ENCODE results near the gene TNS1. TPM values are rescaled to one million over a fixed set of nuclear protein-coding genes. Genes with fewer than 3 reads are reported as not detected.

Gene TNS1
- total and polyA plus RNA-seq, 10 of the 15 experiments (the other 5 are each of a cell fraction or from before 2014, with no cell fraction given): 0.05 to 0.44 TPM; not detected in 8

- TF ChIP-seq BRCA1 (IDR thresholded peaks at IDR 0.05; ENCODE audit: low read depth, low read length) (no peak), MTA3 (IDR thresholded peaks at IDR 0.05; ENCODE audit: borderline replicate concordance, low read length) (no peak), FOXK2 (IDR thresholded peaks at IDR 0.05) (no peak), E2F4 (IDR thresholded peaks at IDR 0.05; ENCODE audit: low read depth, low read length) (no peak)
Measured at GRCh38 chr2:217797661-217798069, 205.1 kb downstream of the TNS1 start (continued).

DNA sequence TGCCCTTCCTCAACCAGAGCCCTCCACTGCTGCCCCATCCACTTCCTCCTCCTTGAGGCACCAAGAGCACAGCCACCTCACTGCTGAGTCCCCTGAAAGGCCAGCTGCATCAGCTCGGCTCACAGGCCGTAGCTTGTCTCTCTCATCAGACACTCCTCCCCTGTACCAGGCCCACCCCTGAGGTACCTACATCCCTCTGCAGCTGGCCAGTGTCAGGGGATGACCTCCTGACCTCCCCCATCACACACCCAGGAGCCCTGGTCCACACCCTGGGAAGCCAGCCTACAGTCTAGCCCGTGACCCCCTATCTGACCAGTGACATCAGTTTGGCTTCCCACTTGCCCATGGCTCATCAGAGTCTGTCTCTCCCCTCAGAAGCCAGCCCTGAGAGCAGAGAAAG lies 205.6 kb downstream of the TNS1 start:
- CTCF ChIA-PET: interaction anchor here (3.6 kb wide), 1 partner anchor 11 kb away, joined by 15 read pairs; no protein-coding TSS in a partner anchor
- no peak for TF ChIP-seq JUND (IDR thresholded peaks at IDR 0.05; ENCODE audit: low read depth, low read length)
- no peak for TF ChIP-seq POU2F2 (IDR thresholded peaks at IDR 0.05; ENCODE audit: borderline replicate concordance, low read depth, low read length)
- TF ChIP-seq EGR1 (IDR thresholded peaks at IDR 0.05; ENCODE audit: borderline replicate concordance in 1 of 2, low read depth in 2 of 2, low read length in 2 of 2): no peak
- TF ChIP-seq, protein P1, sequence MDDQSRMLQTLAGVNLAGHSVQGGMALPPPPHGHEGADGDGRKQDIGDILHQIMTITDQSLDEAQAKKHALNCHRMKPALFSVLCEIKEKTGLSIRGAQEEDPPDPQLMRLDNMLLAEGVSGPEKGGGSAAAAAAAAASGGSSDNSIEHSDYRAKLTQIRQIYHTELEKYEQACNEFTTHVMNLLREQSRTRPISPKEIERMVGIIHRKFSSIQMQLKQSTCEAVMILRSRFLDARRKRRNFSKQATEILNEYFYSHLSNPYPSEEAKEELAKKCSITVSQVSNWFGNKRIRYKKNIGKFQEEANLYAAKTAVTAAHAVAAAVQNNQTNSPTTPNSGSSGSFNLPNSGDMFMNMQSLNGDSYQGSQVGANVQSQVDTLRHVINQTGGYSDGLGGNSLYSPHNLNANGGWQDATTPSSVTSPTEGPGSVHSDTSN (IDR thresholded peaks at IDR 0.05; ENCODE audit: insufficient replicate concordance, low read depth, low read length): no peak
- no peak for TF ChIP-seq RUNX3 (IDR thresholded peaks at IDR 0.05; ENCODE audit: low read length)
- TF ChIP-seq STAT1 (conservative IDR thresholded peaks at IDR 0.05): no peak
- no peak for TF ChIP-seq ZNF217 (IDR thresholded peaks at IDR 0.05)
- TF ChIP-seq SMAD1 (IDR thresholded peaks at IDR 0.05; ENCODE audit: low read depth, partially characterized antibody): no peak
- no peak for TF ChIP-seq MTA2 (IDR thresholded peaks at IDR 0.05; ENCODE audit: low read depth)

More for the DNA sequence above, 205.6 kb downstream of the TNS1 start:
- no peaks in the 10 kb centered on the region for H3K9me3 ChIP-seq (replicated peaks; ENCODE audit: control insufficient read depth, insufficient read depth, low read length)
- H3K36me3 ChIP-seq (ENCODE audit: control insufficient read depth in 2 of 2, insufficient read depth in 2 of 2, low read length in 1 of 2): no peaks in the 10 kb centered on the region
- H4K20me1 ChIP-seq (ENCODE audit: control insufficient read depth, insufficient read depth): no peaks in the 10 kb centered on the region
- ATAC-seq (no peak), FAIRE-seq (no peak), DNase-seq (ENCODE audit: low read depth, low spot score) (no peak)
- no peak overlapping the region for H3K4me3 ChIP-seq
- no peaks in the 10 kb centered on the region for H3K79me2 ChIP-seq (ENCODE audit: control insufficient read depth, insufficient read depth, low read length)
- POLR2A ChIA-PET: no interaction called here
- 0% methylated on average over 3 of the region's 3 CpGs for WGBS (ENCODE audit: insufficient coverage, insufficient replicate concordance, low lambda C conversion rate, missing lambda C conversion rate)
- no peak overlapping the region for H3K9ac ChIP-seq (ENCODE audit: control insufficient read depth, insufficient read depth, low read length)
- no peaks in the 10 kb centered on the region for H3K27me3 ChIP-seq (replicated peaks in 1 of 2; ENCODE audit: control insufficient read depth in 2 of 2, insufficient read depth in 2 of 2, low read length in 1 of 2)
- in situ Hi-C loops (cut with MboI) (no loop called here), intact Hi-C loops (cut with micrococcal nuclease; ENCODE audit: unreplicated experiment) (no loop called here)
- SMC1A ChIA-PET (ENCODE audit: uncharacterized antibody, unreplicated experiment): interaction anchor here (1.1 kb wide), 1 partner anchor 10 kb away, joined by 3 read pairs; no protein-coding TSS in a partner anchor
- no peak overlapping the region for H3K4me2 ChIP-seq (ENCODE audit: control insufficient read depth, insufficient read depth)
- no peak overlapping the region; the same call in 1 of the 2 replicates for H2AFZ ChIP-seq (ENCODE audit: control insufficient read depth, low read depth, low read length)
- RAD21 ChIA-PET (ENCODE audit: unreplicated experiment): no interaction called here
- no TSS peak for BruUV-seq (replicated peaks)
- no peak overlapping the region for H3K27ac ChIP-seq (ENCODE audit: control insufficient read depth, insufficient read depth)
- H3K4me1 ChIP-seq (ENCODE audit: control insufficient read depth, insufficient read depth, low read length): peaks cover 4% of the 10 kb centered on the region
